Measurements from ENCODE around the gene NFKBIL1. TPM values are rescaled to one million over a fixed set of nuclear protein-coding genes. Genes with fewer than 3 reads are reported as not detected.
"Not testable (repeated sequence)": the region's sequence is repeated elsewhere in the genome, so short reads cannot be mapped to it uniquely, and the experiment has no call there.

NFKBIL1 gene
- total RNA-seq (ENCODE audit: low replicate concordance), result 20.0 and 48.7 TPM in 2 replicates

- no peak for TF ChIP-seq CTCF (IDR thresholded peaks at IDR 0.05; ENCODE audit: insufficient read depth, low read length)
- peak within 1 kb of the TSS; percentile 71 for H3K4me3 ChIP-seq (ENCODE audit: low read depth, low read length)
- DNase-seq (ENCODE audit: low read depth), result peak; percentile 99
Observed at GRCh38 chr6:31546958-31547726, at the start of gene NFKBIL1. Gene NFKBIL1, plus strand, starts transcription at chr6:31547608. Its CDS starts 87 bp downstream, at chr6:31547695.

GRCh38 chr6:31498748-31499147 lies 48.7 kb upstream of the NFKBIL1 start:
- TF ChIP-seq CTCF (IDR thresholded peaks at IDR 0.05; ENCODE audit: insufficient read depth, low read length), result no peak
- peak overlapping the region; percentile 44 for H3K4me3 ChIP-seq (ENCODE audit: low read depth, low read length)
- no peak for DNase-seq (ENCODE audit: low read depth)

GRCh38 chr6:31499648-31500047 lies 47.8 kb upstream of the NFKBIL1 start:
- not testable (repeated sequence) for DNase-seq (ENCODE audit: low read depth); H3K4me3 ChIP-seq (ENCODE audit: low read depth, low read length)

- no peak for TF ChIP-seq CTCF (IDR thresholded peaks at IDR 0.05; ENCODE audit: insufficient read depth, low read length)
- DNase-seq (ENCODE audit: low read depth), result peak; percentile 27
- no peak overlapping the region for H3K4me3 ChIP-seq (ENCODE audit: low read depth, low read length)
Observed at GRCh38 chr6:31502586-31502985, 44.8 kb upstream of the NFKBIL1 start.

- DNase-seq (ENCODE audit: low read depth); H3K4me3 ChIP-seq (ENCODE audit: low read depth, low read length): not testable (repeated sequence)
Observed at GRCh38 chr6:31509036-31509435, 38.4 kb upstream of the NFKBIL1 start.

- no peak overlapping the region for H3K4me3 ChIP-seq (ENCODE audit: low read depth, low read length)
- DNase-seq (ENCODE audit: low read depth), result no peak
- no peak for TF ChIP-seq CTCF (IDR thresholded peaks at IDR 0.05; ENCODE audit: insufficient read depth, low read length)
Observed at GRCh38 chr6:31510007-31510406, 37.4 kb upstream of the NFKBIL1 start.

- no peak for DNase-seq (ENCODE audit: low read depth)
- TF ChIP-seq CTCF (IDR thresholded peaks at IDR 0.05; ENCODE audit: insufficient read depth, low read length), result no peak
- H3K4me3 ChIP-seq (ENCODE audit: low read depth, low read length), result no peak overlapping the region
Observed at GRCh38 chr6:31513456-31514165, 33.8 kb upstream of the NFKBIL1 start.

Data from fibroblast of the aortic adventitia (primary cell).